Measurements from ENCODE around the gene CCDC178. TPM values are rescaled to one million over a fixed set of nuclear protein-coding genes. Genes with fewer than 3 reads are reported as not detected.
"Not testable (repeated sequence)": the region's sequence is repeated elsewhere in the genome, so short reads cannot be mapped to it uniquely, and the experiment has no call there.

Gene CCDC178
- total and polyA plus RNA-seq, 12 donors: 0.13 to 6.5 (median 0.87) TPM; not detected in 5

GRCh38 chr18:33156906-33157470, 283.5 kb downstream of the CCDC178 start:
- TF ChIP-seq, protein P1, sequence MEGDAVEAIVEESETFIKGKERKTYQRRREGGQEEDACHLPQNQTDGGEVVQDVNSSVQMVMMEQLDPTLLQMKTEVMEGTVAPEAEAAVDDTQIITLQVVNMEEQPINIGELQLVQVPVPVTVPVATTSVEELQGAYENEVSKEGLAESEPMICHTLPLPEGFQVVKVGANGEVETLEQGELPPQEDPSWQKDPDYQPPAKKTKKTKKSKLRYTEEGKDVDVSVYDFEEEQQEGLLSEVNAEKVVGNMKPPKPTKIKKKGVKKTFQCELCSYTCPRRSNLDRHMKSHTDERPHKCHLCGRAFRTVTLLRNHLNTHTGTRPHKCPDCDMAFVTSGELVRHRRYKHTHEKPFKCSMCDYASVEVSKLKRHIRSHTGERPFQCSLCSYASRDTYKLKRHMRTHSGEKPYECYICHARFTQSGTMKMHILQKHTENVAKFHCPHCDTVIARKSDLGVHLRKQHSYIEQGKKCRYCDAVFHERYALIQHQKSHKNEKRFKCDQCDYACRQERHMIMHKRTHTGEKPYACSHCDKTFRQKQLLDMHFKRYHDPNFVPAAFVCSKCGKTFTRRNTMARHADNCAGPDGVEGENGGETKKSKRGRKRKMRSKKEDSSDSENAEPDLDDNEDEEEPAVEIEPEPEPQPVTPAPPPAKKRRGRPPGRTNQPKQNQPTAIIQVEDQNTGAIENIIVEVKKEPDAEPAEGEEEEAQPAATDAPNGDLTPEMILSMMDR (IDR thresholded peaks at IDR 0.05): no peak
- no peak for TF ChIP-seq POLR2A (IDR thresholded peaks at IDR 0.05)
- no peak overlapping the region for H3K27ac ChIP-seq
- no peaks in the 10 kb centered on the region for H3K27me3 ChIP-seq
- no peak for DNase-seq
- H3K9me3 ChIP-seq (replicated peaks in 1 of 3): no peaks in the 10 kb centered on the region
- H3K4me3 ChIP-seq: no peak overlapping the region
- no peaks in the 10 kb centered on the region for H3K4me1 ChIP-seq (replicated peaks in 1 of 2)
- no peaks in the 10 kb centered on the region for H3K36me3 ChIP-seq (replicated peaks in 1 of 2)
- intact Hi-C loops (cut with DNase I): no loop called here

DNA sequence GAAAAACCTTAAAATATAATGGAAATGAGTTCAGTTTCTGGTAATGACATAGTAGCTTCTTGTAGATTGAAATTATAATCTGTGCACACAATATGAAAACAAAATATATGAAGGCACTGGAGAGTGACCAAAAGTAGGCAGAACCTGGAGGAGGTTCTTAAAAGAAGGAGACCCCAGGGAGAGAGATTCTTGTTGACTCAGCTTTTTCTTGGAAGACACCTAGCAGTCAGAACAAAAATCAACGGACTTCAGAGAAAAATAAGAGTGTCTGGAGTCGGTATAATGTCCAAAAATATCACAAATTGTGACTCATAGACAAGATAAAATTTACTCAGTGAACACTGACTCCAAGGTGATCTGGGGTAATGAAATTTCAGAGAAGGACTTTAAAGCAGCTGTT, 286.5 kb downstream of the CCDC178 start:
- no peak overlapping the region for H3K27ac ChIP-seq
- DNase-seq: no peak
- H3K36me3 ChIP-seq (replicated peaks in 1 of 2): no peaks in the 10 kb centered on the region
- H3K9me3 ChIP-seq (replicated peaks in 1 of 3): no peaks in the 10 kb centered on the region
- intact Hi-C loops (cut with DNase I): no loop called here
- 22 to 35% (median 29%) methylated on average over 2 of the region's 2 CpGs for WGBS, 4 donors
- no peak for TF ChIP-seq POLR2A (IDR thresholded peaks at IDR 0.05)
- TF ChIP-seq, protein P1 (IDR thresholded peaks at IDR 0.05): no peak
- H3K4me1 ChIP-seq (replicated peaks in 1 of 2): no peaks in the 10 kb centered on the region
- H3K27me3 ChIP-seq: no peaks in the 10 kb centered on the region
- no peak overlapping the region for H3K4me3 ChIP-seq

DNA sequence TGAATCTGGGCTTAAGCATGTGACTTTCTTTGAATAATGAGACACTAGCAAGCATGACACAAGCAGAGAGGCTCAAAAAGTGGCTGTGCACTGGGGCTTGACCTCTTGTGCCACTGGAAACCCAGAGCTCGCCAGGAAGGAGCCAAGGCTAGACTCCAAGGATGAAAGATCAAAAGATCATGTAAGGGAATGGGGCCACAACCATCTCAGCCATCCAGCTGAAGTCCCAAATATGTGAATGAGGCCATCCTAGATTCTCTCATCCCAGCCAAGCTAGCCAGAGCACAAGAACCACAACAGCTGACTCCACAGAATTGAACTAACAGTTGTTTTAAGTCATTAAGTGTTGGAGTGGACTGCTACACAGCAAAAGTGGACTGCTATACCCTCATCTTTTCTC, 288.1 kb downstream of the CCDC178 start:
- no peaks in the 10 kb centered on the region for H3K27me3 ChIP-seq
- H3K9me3 ChIP-seq (replicated peaks in 1 of 3): no peaks in the 10 kb centered on the region
- H3K4me3 ChIP-seq: no peak overlapping the region
- no peak overlapping the region for H3K27ac ChIP-seq
- DNase-seq: no peak
- TF ChIP-seq, protein P1 (IDR thresholded peaks at IDR 0.05): no peak
- no peak for TF ChIP-seq POLR2A (IDR thresholded peaks at IDR 0.05)
- no peaks in the 10 kb centered on the region for H3K36me3 ChIP-seq (replicated peaks in 1 of 2)
- intact Hi-C loops (cut with DNase I): no loop called here
- WGBS, 4 donors: 38 to 73% (median 48%) methylated on average over 1 of the region's 1 CpG
- no peaks in the 10 kb centered on the region for H3K4me1 ChIP-seq (replicated peaks in 1 of 2)

- DNase-seq; H3K4me3 ChIP-seq; intact Hi-C loops (cut with DNase I); H3K4me1 ChIP-seq (replicated peaks in 1 of 2); H3K9me3 ChIP-seq (replicated peaks in 1 of 3); H3K27ac ChIP-seq; H3K27me3 ChIP-seq; H3K36me3 ChIP-seq (replicated peaks in 1 of 2): not testable (repeated sequence)
- 93 to 95% (median 94%) methylated on average over 8 to 25 of the region's 25 CpGs for WGBS, 4 donors
These were observed 292.7 kb downstream of the CCDC178 start for GRCh38 chr18:33147811-33148210.

DNA sequence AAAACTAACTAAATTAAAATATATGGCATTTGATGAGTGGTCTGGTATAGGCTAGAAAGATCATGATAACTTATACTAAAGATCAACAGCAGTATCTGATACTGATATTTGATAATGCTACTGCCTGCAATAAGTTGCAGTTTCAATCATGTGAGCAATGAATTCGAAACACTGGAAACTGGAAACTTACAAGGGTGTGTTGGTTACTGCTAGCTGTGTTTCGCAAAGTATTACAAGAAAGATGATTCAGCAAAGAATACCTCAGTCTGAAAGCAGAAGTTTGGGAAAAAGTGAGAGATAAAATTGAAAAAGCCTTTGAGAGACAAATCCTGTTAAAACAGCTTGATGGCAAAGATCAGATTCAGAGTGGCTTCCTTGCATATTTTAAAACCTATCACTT, 294.5 kb downstream of the CCDC178 start:
- H3K4me1 ChIP-seq (replicated peaks in 1 of 2): no peaks in the 10 kb centered on the region
- no peak overlapping the region for H3K4me3 ChIP-seq
- no peaks in the 10 kb centered on the region for H3K27me3 ChIP-seq
- 64 to 83% (median 75%) methylated on average over 2 of the region's 2 CpGs for WGBS, 4 donors
- H3K9me3 ChIP-seq (replicated peaks in 1 of 3): no peaks in the 10 kb centered on the region
- intact Hi-C loops (cut with DNase I): no loop called here
- H3K27ac ChIP-seq: no peak overlapping the region
- TF ChIP-seq POLR2A (IDR thresholded peaks at IDR 0.05): no peak
- TF ChIP-seq, protein P1 (IDR thresholded peaks at IDR 0.05): no peak
- H3K36me3 ChIP-seq (replicated peaks in 1 of 2): no peaks in the 10 kb centered on the region
- no peak for DNase-seq

Measured in adrenal gland (tissue), 12 donors.